HepG2 (cell line): Measurements from ENCODE around the gene BIRC6. TPM values are rescaled to one million over a fixed set of nuclear protein-coding genes. Genes with fewer than 3 reads are reported as not detected.
A peak's percentile ranks its signal among the peaks of the same experiment; 100 is the strongest.

ENCODE experiments used
- ATAC-seq: fragments of 200-7000 bp; cut with Tn5 transposase; 3 replicates; pipeline ENCODE4 v1.9.1; 2020; ENCODE audit warnings: mild to moderate bottlenecking, moderate library complexity
- BruUV-seq: library from RNA; stranded (reverse); fragments of 400-500 nt; replicated peaks from 2 replicates; lab custom pipeline; 2021; lab: Mats Ljungman, UMichigan
- CTCF ChIA-PET: fragments of 300-600 bp; formaldehyde crosslinking; extraction: SDS; loops from one replicate; lab custom pipeline; 2021; ENCODE audit warnings: low total read pairs, inconsistent platforms, low intra/inter-chr PET ratio; lab: Yijun Ruan, JAX
- POLR2A ChIA-PET: fragments of 350-600 bp; sonication (Branson Sonifier 250); formaldehyde crosslinking; loops from one replicate; lab custom pipeline; 2020; ENCODE audit warnings: antibody characterized with exemption, inconsistent platforms; lab: Yijun Ruan, JAX
- DNase-seq: peaks from one replicate; pipeline ENCODE4 v3.0.0-alpha.2; 2015; ENCODE audit warnings: low spot score
- FAIRE-seq: peaks from 3 replicates; lab custom pipeline; 2011; peaks lifted over from hg19 to GRCh38; lab: Jason Lieb, UNC
- H2AFZ ChIP-seq: one replicate; pipeline ENCODE4 v1.6.1; 2011; ENCODE audit warnings: low read length, inconsistent platforms
- H3K27ac ChIP-seq: fragments of 300-600 bp; 3 replicates; pipeline ENCODE4 v1.8.0; 2011; ENCODE audit warnings: mixed run types, mild to moderate bottlenecking, mixed read lengths, low read length, inconsistent platforms; ENCODE audit not compliant: insufficient read depth; ENCODE audit errors: extremely low read length
- H3K27me3 ChIP-seq, 2 experiments: fragments of 200-600 bp in 1 of 2; 2 replicates in 1 of 2; 3 replicates in 1 of 2; pipeline versions ENCODE4 v1.6.0 to v1.8.0; 2011; ENCODE audit warnings: low read length in 2 of 2, mild to moderate bottlenecking in 2 of 2, moderate library complexity in 2 of 2, inconsistent platforms in 1 of 2; ENCODE audit not compliant: insufficient read depth in 2 of 2, control insufficient read depth in 1 of 2
- H3K36me3 ChIP-seq, 2 experiments: fragments of 200-600 bp in 1 of 2; replicated peaks in 1 of 2; 2 replicates in 1 of 2; 3 replicates in 1 of 2; pipeline versions ENCODE4 v1.5.1 to v1.8.0; 2011; ENCODE audit warnings: low read length in 2 of 2, inconsistent platforms in 1 of 2; ENCODE audit not compliant: insufficient read depth in 2 of 2, control insufficient read depth in 1 of 2
- H3K4me1 ChIP-seq: 2 replicates; pipeline ENCODE4 v1.5.1; 2012; ENCODE audit warnings: low read length, inconsistent platforms; ENCODE audit not compliant: insufficient read depth
- H3K4me2 ChIP-seq: 2 replicates; pipeline ENCODE4 v1.6.0; 2011; ENCODE audit warnings: low read depth, low read length, inconsistent platforms
- H3K4me3 ChIP-seq, 3 experiments: fragments of 200-600 bp in 1 of 3; sonication (generic), shearing (Covaris generic) in 1 of 3; replicated peaks in 1 of 3; 2 replicates each; pipeline ENCODE4 v1.5.1; 2011 to 2016; ENCODE audit warnings: low read length in 3 of 3, inconsistent platforms in 2 of 3, low read depth in 2 of 3, mild to moderate bottlenecking in 2 of 3, control low read depth in 1 of 3, mixed read lengths in 1 of 3; ENCODE audit not compliant: insufficient read depth in 1 of 3
- H3K79me2 ChIP-seq: one replicate; pipeline ENCODE4 v1.6.1; 2011; ENCODE audit warnings: low read length, inconsistent platforms; ENCODE audit not compliant: insufficient read depth
- H3K9ac ChIP-seq: 2 replicates; pipeline ENCODE4 v1.6.0; 2011; ENCODE audit warnings: mild to moderate bottlenecking, low read depth, low read length, inconsistent platforms; ENCODE audit not compliant: insufficient read depth
- H3K9me3 ChIP-seq: 2 replicates; pipeline ENCODE4 v1.5.1; 2012; ENCODE audit warnings: mild to moderate bottlenecking, low read length
- H4K20me1 ChIP-seq: 2 replicates; pipeline ENCODE4 v1.6.0; 2011; ENCODE audit warnings: inconsistent platforms, mild to moderate bottlenecking, low read length, moderate library complexity; ENCODE audit not compliant: insufficient read depth
- BRD4 ChIP-seq: sonication (generic); formaldehyde crosslinking; IDR thresholded peaks from 2 replicates; pipeline ENCODE4 v1.4.0; 2020; ENCODE audit warnings: missing genetic modification reagents
- E2F1 ChIP-seq: sonication (generic); formaldehyde crosslinking; IDR thresholded peaks from 2 replicates; pipeline ENCODE4 v1.5.0; 2020; ENCODE audit warnings: missing genetic modification reagents
- GLMP ChIP-seq: sonication (generic); formaldehyde crosslinking; IDR thresholded peaks from 2 replicates; pipeline ENCODE4 v1.9.0; 2021; ENCODE audit warnings: missing genetic modification reagents, mild to moderate bottlenecking, borderline replicate concordance
- MED8 ChIP-seq: sonication (generic); formaldehyde crosslinking; IDR thresholded peaks from 2 replicates; pipeline ENCODE4 v1.8.1; 2023; ENCODE audit warnings: mild to moderate bottlenecking, missing genetic modification reagents; ENCODE audit not compliant: insufficient replicate concordance
- NFE2L2 ChIP-seq: fragments of 150-350 bp; IDR thresholded peaks from 2 replicates; pipeline ENCODE4 v1.6.1; 2014; ENCODE audit warnings: low read length
- PAF1 ChIP-seq: IDR thresholded peaks from 2 replicates; pipeline ENCODE4 v1.6.1; 2016; ENCODE audit warnings: missing genetic modification reagents, missing compliant biosample characterization
- TCF7L2 ChIP-seq: IDR thresholded peaks from 2 replicates; pipeline ENCODE4 v1.6.1; 2011; ENCODE audit warnings: mild to moderate bottlenecking, low read depth, low read length, moderate library complexity
- ZHX1 ChIP-seq: sonication (generic); formaldehyde crosslinking; IDR thresholded peaks from 2 replicates; pipeline ENCODE4 v1.8.1; 2022; ENCODE audit warnings: low read depth, mild to moderate bottlenecking, missing genetic modification reagents
- ZNF235 ChIP-seq: sonication (generic); formaldehyde crosslinking; IDR thresholded peaks from 2 replicates; pipeline ENCODE4 v1.8.1; 2023; ENCODE audit warnings: mild to moderate bottlenecking, missing genetic modification reagents, borderline replicate concordance
- ZNF382 ChIP-seq: sonication (generic); formaldehyde crosslinking; IDR thresholded peaks from 2 replicates; pipeline ENCODE4 v1.5.0; 2020; ENCODE audit warnings: missing genetic modification reagents, mild to moderate bottlenecking, borderline replicate concordance
- WGBS: methylation state at CpG from one replicate; pipeline ENCODE4 v1.1.6; 2017; ENCODE audit warnings: low lambda C conversion rate; 5-methylcytosine and 5-hydroxymethylcytosine counted together
- in situ Hi-C: cut with HindIII; loops from 2 replicates; pipeline ENCODE4 v1.10.0; 2017; ENCODE audit warnings: low pct_unique_long_range_greater_than_20kb; ENCODE audit not compliant: extremely low pct_ligation_motif_present
- intact Hi-C: fragments of 100-400 bp; cut with micrococcal nuclease; formaldehyde crosslinking; loops from one replicate; pipeline ENCODE4 v1.10.0; 2022; ENCODE audit not compliant: unreplicated experiment
- polyA plus RNA-seq, 8 experiments: library from polyadenylated mRNA; depleted of rRNA in 3 of 8; stranded (reverse) in 7 of 8; unstranded in 1 of 8; fragments of >200 nt; fragmentation: Illumina TruSeq in 4 of 8; extraction: Trizol in 4 of 8; gene quantifications; 2 replicates each; pipeline versions ENCODE4 v1.2.1 to v1.2.3, GENCODE V29; 2011 to 2016; ENCODE audit warnings: low read depth in 4 of 8, missing spikeins in 1 of 8, mixed read lengths in 1 of 8; ENCODE audit not compliant: insufficient read depth in 1 of 8
- total RNA-seq, 5 experiments: library from RNA; depleted of rRNA; stranded (reverse); fragments of >200 nt; fragmentation: Illumina TruSeq; extraction: Trizol; gene quantifications; 2 replicates each; pipeline ENCODE4 v1.2.3, GENCODE V29; 2016; ENCODE audit warnings: low read depth in 1 of 5
- TF ChIP-seq, protein P1 (sequence below): IDR thresholded peaks from 2 replicates; pipeline ENCODE4 v1.6.1; 2016; ENCODE audit warnings: low read depth
- TF ChIP-seq, protein P2 (sequence below): sonication (generic); formaldehyde crosslinking; IDR thresholded peaks from 2 replicates; pipeline ENCODE4 v1.9.0; 2022; ENCODE audit warnings: low read depth, missing genetic modification reagents
- TF ChIP-seq, protein P3 (sequence below): sonication (generic); formaldehyde crosslinking; conservative IDR thresholded peaks from 2 replicates; pipeline ENCODE4 v1.4.0; 2020; ENCODE audit warnings: missing genetic modification reagents

The BIRC6 gene
- total and polyA plus RNA-seq, 2 of the 13 experiments (the other 11 are each of a cell fraction or from before 2014, with no cell fraction given): 65.6 to 120 TPM

DNA sequence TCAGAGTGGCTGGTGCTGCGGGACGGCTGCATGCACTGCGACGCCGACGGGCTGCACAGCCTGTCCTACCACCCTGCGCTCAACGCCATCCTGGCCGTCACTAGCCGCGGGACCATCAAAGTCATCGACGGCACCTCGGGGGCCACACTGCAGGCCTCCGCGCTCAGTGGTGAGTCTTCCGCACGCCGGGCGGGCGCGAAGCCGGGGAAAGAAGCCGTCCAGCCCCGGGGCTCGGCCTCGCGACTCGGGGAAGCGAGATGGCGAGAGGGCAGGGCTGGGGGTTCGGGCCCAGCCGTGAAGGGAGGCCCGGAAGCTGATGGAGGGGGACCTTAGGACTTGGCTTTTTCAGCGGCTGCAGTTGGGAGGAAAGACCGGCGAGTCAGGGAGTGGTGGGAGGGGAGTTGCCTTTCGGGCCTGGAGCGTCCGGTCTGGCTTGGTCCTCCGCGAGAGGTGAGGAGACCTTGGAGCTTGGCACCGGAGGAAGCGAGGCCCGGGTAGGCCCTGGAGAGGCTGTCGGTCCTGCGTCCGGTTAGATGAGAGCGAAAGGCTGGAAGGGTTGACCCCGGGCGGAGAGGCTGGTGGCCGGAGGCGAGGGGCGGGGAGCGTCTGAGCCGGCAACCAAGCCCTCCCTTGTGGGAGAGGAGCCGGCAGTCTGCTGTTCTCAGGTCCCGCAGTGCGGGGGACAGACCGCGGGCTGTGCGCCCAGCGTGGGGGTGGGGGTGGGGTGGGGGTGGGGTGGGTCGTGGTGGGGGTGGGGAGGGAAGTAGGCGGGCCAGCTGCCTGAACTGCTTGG, 691 bp downstream of the BIRC6 start:
- Histone ChIP-seq H2AFZ (no peak overlapping the region), H4K20me1 (peaks cover 46% of the 10 kb centered on the region), H3K9me3 (no peaks in the 10 kb centered on the region), H3K9ac (peak overlapping the region; percentile 90), H3K79me2 (peaks cover 52% of the 10 kb centered on the region), H3K4me3 (peak overlapping the region; percentile 96 to 100 (median 100)), H3K27ac (peak overlapping the region; percentile 92), H3K36me3 (peaks cover 0 to 6% of the 10 kb centered on the region in 2 experiments; a peak in 2 of 5 replicates), H3K4me2 (peak overlapping the region; percentile 93), H3K4me1 (peaks cover 48% of the 10 kb centered on the region), H3K27me3 (no peaks in the 10 kb centered on the region; a peak in 1 of 5 replicates)
- ChIA-PET POLR2A (interaction anchor here (2.1 kb wide), 1 partner anchor 27 kb away, joined by 36 read pairs; no protein-coding TSS in a partner anchor), CTCF (no interaction called here)
- BruUV-seq: no TSS peak
- DNase-seq (no peak), ATAC-seq (peak; percentile 37), FAIRE-seq (no peak)
- in situ Hi-C loops (no loop called here), intact Hi-C loops (loop anchor here (2.0 kb wide), 1 partner anchor 29 kb away; no protein-coding TSS in a partner anchor)
- 0% methylated on average over 40 of the region's 65 CpGs for WGBS
- TF ChIP-seq, protein P1, sequence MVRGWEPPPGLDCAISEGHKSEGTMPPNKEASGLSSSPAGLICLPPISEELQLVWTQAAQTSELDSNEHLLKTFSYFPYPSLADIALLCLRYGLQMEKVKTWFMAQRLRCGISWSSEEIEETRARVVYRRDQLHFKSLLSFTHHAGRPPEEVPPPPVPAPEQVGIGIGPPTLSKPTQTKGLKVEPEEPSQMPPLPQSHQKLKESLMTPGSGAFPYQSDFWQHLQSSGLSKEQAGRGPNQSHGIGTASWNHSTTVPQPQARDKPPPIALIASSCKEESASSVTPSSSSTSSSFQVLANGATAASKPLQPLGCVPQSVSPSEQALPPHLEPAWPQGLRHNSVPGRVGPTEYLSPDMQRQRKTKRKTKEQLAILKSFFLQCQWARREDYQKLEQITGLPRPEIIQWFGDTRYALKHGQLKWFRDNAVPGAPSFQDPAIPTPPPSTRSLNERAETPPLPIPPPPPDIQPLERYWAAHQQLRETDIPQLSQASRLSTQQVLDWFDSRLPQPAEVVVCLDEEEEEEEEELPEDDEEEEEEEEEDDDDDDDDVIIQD (CRISPR knock-in tag): no peak
- no peak for TF ChIP-seq ZNF235 (CRISPR knock-in tag)
- no peak for TF ChIP-seq GLMP (CRISPR knock-in tag)
- no peak for TF ChIP-seq NFE2L2
- no peak for TF ChIP-seq TCF7L2
- no peak for TF ChIP-seq ZNF382 (CRISPR knock-in tag)
- TF ChIP-seq, protein P2, sequence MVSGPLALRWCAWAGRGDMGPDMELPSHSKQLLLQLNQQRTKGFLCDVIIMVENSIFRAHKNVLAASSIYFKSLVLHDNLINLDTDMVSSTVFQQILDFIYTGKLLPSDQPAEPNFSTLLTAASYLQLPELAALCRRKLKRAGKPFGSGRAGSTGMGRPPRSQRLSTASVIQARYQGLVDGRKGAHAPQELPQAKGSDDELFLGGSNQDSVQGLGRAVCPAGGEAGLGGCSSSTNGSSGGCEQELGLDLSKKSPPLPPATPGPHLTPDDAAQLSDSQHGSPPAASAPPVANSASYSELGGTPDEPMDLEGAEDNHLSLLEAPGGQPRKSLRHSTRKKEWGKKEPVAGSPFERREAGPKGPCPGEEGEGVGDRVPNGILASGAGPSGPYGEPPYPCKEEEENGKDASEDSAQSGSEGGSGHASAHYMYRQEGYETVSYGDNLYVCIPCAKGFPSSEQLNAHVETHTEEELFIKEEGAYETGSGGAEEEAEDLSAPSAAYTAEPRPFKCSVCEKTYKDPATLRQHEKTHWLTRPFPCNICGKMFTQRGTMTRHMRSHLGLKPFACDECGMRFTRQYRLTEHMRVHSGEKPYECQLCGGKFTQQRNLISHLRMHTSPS (CRISPR knock-in tag): no peak
- no peak for TF ChIP-seq ZHX1
- TF ChIP-seq MED8: no peak
- TF ChIP-seq, protein P3, sequence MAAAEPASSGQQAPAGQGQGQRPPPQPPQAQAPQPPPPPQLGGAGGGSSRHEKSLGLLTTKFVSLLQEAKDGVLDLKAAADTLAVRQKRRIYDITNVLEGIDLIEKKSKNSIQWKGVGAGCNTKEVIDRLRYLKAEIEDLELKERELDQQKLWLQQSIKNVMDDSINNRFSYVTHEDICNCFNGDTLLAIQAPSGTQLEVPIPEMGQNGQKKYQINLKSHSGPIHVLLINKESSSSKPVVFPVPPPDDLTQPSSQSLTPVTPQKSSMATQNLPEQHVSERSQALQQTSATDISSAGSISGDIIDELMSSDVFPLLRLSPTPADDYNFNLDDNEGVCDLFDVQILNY (CRISPR knock-in tag): no peak
- no peak for TF ChIP-seq BRD4
- 0 out of 2 replicates have a peak, but pooled peaks have one; percentile 12 for TF ChIP-seq E2F1 (CRISPR knock-in tag)
- no peak for TF ChIP-seq PAF1
